Measurements from ENCODE around the gene EXOC4. TPM values are rescaled to one million over a fixed set of nuclear protein-coding genes. Genes with fewer than 3 reads are reported as not detected.
A peak's percentile ranks its signal among the peaks of the same experiment; 100 is the strongest.

The EXOC4 gene
- total RNA-seq, 1 donor from 2014 or later: 84.0 TPM

DNA sequence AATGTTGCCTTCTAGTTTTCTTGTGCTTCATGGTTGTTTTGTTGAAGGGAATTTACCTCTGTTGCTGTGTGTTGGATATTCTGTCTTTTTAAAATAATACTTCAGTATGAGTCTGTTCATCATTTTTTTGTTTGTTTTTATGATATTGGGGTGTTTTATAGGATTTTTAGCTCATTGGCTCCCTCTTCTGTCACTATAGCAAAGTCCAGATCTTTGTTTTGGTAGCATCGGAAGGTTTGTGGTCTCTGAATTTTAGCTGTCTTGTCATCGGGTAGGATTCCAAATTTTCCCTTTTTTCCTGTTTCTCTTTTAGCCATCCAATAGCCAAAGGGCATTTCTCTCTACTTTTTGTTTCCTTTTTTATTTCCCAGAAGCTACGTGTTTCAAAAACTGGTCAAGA lies 91.4 kb downstream of the EXOC4 start:
- H3K36me3 ChIP-seq (ENCODE audit: control insufficient read depth, insufficient read depth, low read length): no peaks in the 10 kb centered on the region
- TF ChIP-seq, protein P1, sequence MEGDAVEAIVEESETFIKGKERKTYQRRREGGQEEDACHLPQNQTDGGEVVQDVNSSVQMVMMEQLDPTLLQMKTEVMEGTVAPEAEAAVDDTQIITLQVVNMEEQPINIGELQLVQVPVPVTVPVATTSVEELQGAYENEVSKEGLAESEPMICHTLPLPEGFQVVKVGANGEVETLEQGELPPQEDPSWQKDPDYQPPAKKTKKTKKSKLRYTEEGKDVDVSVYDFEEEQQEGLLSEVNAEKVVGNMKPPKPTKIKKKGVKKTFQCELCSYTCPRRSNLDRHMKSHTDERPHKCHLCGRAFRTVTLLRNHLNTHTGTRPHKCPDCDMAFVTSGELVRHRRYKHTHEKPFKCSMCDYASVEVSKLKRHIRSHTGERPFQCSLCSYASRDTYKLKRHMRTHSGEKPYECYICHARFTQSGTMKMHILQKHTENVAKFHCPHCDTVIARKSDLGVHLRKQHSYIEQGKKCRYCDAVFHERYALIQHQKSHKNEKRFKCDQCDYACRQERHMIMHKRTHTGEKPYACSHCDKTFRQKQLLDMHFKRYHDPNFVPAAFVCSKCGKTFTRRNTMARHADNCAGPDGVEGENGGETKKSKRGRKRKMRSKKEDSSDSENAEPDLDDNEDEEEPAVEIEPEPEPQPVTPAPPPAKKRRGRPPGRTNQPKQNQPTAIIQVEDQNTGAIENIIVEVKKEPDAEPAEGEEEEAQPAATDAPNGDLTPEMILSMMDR (IDR thresholded peaks at IDR 0.05; ENCODE audit: insufficient read depth, low read length, severe bottlenecking): peak; percentile 30
- DNase-seq (ENCODE audit: low read depth): no peak
- no peak overlapping the region for H3K4me3 ChIP-seq (ENCODE audit: low read depth, low read length)
- H3K27me3 ChIP-seq (ENCODE audit: control insufficient read depth, insufficient read depth, low read length): no peaks in the 10 kb centered on the region
- no peak for FAIRE-seq

GRCh38 chr7:133345690-133346421 lies 93.0 kb downstream of the EXOC4 start:
- FAIRE-seq (no peak), DNase-seq (ENCODE audit: low read depth) (no peak)
- TF ChIP-seq, protein P1 (IDR thresholded peaks at IDR 0.05; ENCODE audit: insufficient read depth, low read length, severe bottlenecking): no peak
- no peak overlapping the region for H3K4me3 ChIP-seq (ENCODE audit: low read depth, low read length)
- H3K36me3 ChIP-seq (ENCODE audit: control insufficient read depth, insufficient read depth, low read length): no peaks in the 10 kb centered on the region
- no peaks in the 10 kb centered on the region for H3K27me3 ChIP-seq (ENCODE audit: control insufficient read depth, insufficient read depth, low read length)

- TF ChIP-seq, protein P1 (IDR thresholded peaks at IDR 0.05; ENCODE audit: insufficient read depth, low read length, severe bottlenecking): no peak
- H3K27me3 ChIP-seq (ENCODE audit: control insufficient read depth, insufficient read depth, low read length): no peaks in the 10 kb centered on the region
- DNase-seq (ENCODE audit: low read depth): peak; percentile 23
- no peaks in the 10 kb centered on the region for H3K36me3 ChIP-seq (ENCODE audit: control insufficient read depth, insufficient read depth, low read length)
- no peak for FAIRE-seq
- no peak overlapping the region for H3K4me3 ChIP-seq (ENCODE audit: low read depth, low read length)
These were observed 95.4 kb downstream of the EXOC4 start for GRCh38 chr7:133348250-133348649.

DNA sequence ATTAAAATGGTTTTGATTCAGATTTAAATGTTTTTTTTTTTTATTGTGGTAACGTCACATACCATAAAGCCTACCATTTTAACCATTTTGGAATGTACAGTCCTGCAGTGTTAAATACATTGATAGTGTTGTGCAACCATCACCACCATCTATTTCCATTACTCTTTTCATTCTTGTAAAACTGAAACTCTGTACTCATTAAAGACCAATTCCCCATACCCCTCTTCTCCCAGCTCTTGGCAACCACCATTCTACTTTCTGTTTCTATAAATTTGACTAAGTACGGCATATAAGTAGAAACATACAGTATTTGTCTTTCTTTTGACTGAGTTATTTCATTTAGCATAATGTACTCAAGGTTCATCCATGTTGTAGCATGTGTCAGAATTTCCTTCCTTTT lies 96.2 kb downstream of the EXOC4 start:
- Histone ChIP-seq H3K36me3 (ENCODE audit: control insufficient read depth, insufficient read depth, low read length) (no peaks in the 10 kb centered on the region), H3K4me3 (ENCODE audit: low read depth, low read length) (no peak overlapping the region), H3K27me3 (ENCODE audit: control insufficient read depth, insufficient read depth, low read length) (no peaks in the 10 kb centered on the region)
- no peak for DNase-seq (ENCODE audit: low read depth)
- TF ChIP-seq, protein P1 (IDR thresholded peaks at IDR 0.05; ENCODE audit: insufficient read depth, low read length, severe bottlenecking): no peak
- FAIRE-seq: no peak

DNA sequence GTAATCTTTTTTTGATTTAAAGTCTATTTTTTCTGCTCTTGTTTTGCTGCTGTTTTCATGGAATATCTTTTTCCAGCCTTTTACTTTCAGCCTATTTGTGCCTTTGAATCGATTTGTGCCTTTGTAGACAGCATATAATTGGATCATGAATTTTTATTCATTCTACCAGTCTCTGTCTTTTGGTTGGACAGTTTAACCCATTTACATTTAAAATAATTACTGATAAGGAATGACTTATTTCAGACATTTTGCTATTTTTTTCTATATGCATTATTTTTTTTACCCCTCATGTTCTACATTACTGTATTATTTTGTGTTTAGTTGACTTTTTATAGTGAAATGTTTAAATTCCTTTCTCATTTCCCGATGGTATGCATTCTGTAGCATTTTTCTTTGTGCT lies 99.6 kb downstream of the EXOC4 start:
- peaks cover 2% of the 10 kb centered on the region for H3K36me3 ChIP-seq (ENCODE audit: control insufficient read depth, insufficient read depth, low read length)
- H3K27me3 ChIP-seq (ENCODE audit: control insufficient read depth, insufficient read depth, low read length): no peaks in the 10 kb centered on the region
- H3K4me3 ChIP-seq (ENCODE audit: low read depth, low read length): no peak overlapping the region
- TF ChIP-seq, protein P1 (IDR thresholded peaks at IDR 0.05; ENCODE audit: insufficient read depth, low read length, severe bottlenecking): no peak
- no peak for DNase-seq (ENCODE audit: low read depth)
- FAIRE-seq: no peak

- FAIRE-seq: no peak
- TF ChIP-seq, protein P1 (IDR thresholded peaks at IDR 0.05; ENCODE audit: insufficient read depth, low read length, severe bottlenecking): no peak
- Histone ChIP-seq H3K36me3 (ENCODE audit: control insufficient read depth, insufficient read depth, low read length) (peaks cover 2% of the 10 kb centered on the region), H3K27me3 (ENCODE audit: control insufficient read depth, insufficient read depth, low read length) (no peaks in the 10 kb centered on the region), H3K4me3 (ENCODE audit: low read depth, low read length) (no peak overlapping the region)
- DNase-seq (ENCODE audit: low read depth): no peak
These were observed 100.9 kb downstream of the EXOC4 start for GRCh38 chr7:133353775-133354174.
